ENCODE data around the gene LAD1. TPM values are rescaled to one million over a fixed set of nuclear protein-coding genes. Genes with fewer than 3 reads are reported as not detected.

LAD1 gene
- total and polyA plus RNA-seq, 2 of the 4 experiments (the other 2 are of a cell fraction), result under 0.01 to 0.07 TPM

GRCh38 chr1:201436969-201437368, 37.8 kb upstream of the LAD1 start:
- BruUV-seq (replicated peaks), result no TSS peak
- Histone ChIP-seq H2AK5ac (ENCODE audit: low read depth, low read length) (no peak overlapping the region), H4K91ac (ENCODE audit: insufficient read depth, low read depth, low read length) (no peak overlapping the region), H2BK120ac (ENCODE audit: low read depth, low read length) (no peak overlapping the region), H3K27ac (ENCODE audit: insufficient read depth, low read length) (no peak overlapping the region), H3K4me3 (ENCODE audit: insufficient read depth, low read depth, low read length) (no peak overlapping the region), H3K9me3 (ENCODE audit: control insufficient read depth, insufficient read depth, low read length) (no peaks in the 10 kb centered on the region; the same call in 1 of the 2 replicates), H3K18ac (ENCODE audit: low read depth, low read length) (no peak overlapping the region), H3K9me1 (ENCODE audit: insufficient read depth, low read length) (no peaks in the 10 kb centered on the region; the same call in 1 of the 2 replicates), H2BK5ac (ENCODE audit: low read depth, low read length, poor library complexity, severe bottlenecking) (no peak overlapping the region), H2AK9ac (replicated peaks; ENCODE audit: low read depth, low read length, poor library complexity) (no peak overlapping the region), H2BK20ac (ENCODE audit: low read depth, low read length) (no peak overlapping the region), H3K14ac (replicated peaks; ENCODE audit: low read depth, low read length) (no peak overlapping the region), H2AFZ (replicated peaks; ENCODE audit: low read length, poor library complexity) (no peak overlapping the region), H3K27me3 (ENCODE audit: control insufficient read depth, insufficient read depth, low read length) (no peaks in the 10 kb centered on the region), H3K4me2 (ENCODE audit: low read depth, low read length) (no peak overlapping the region), H4K20me1 (ENCODE audit: insufficient read depth, low read length) (no peaks in the 10 kb centered on the region), H3K79me1 (ENCODE audit: low read depth in 1 of 2, low read length in 2 of 2) (no peaks in the 10 kb centered on the region), H4K8ac (ENCODE audit: low read depth in 2 of 2, low read length in 2 of 2) (no peak overlapping the region), H2BK15ac (ENCODE audit: low read depth, low read length) (no peak overlapping the region), H3K4me1 (ENCODE audit: control insufficient read depth, insufficient read depth, low read length) (no peaks in the 10 kb centered on the region), H3K56ac (ENCODE audit: extremely low read depth, insufficient read depth, low read length) (no peak overlapping the region), H4K5ac (ENCODE audit: low read depth, low read length) (no peak overlapping the region), H3K36me3 (ENCODE audit: control insufficient read depth, insufficient read depth, low read length) (no peaks in the 10 kb centered on the region), H3K23ac (ENCODE audit: low read depth, low read length) (no peak overlapping the region), H3K9ac (ENCODE audit: low read depth, low read length) (no peak overlapping the region), H3K4ac (ENCODE audit: low read depth, low read length) (no peak overlapping the region)
- TF ChIP-seq RAD21 (IDR thresholded peaks at IDR 0.05; ENCODE audit: low read length) (no peak), BHLHE40 (IDR thresholded peaks at IDR 0.05; ENCODE audit: low read depth, low read length) (no peak), POLR2A (IDR thresholded peaks at IDR 0.05; ENCODE audit: low read depth, low read length) (no peak), MAFK (IDR thresholded peaks at IDR 0.05; ENCODE audit: low read depth, low read length) (no peak)
- in situ Hi-C loops (cut with MboI; ENCODE audit: low sequenced_read_pairs) (no loop called here), intact Hi-C loops (cut with micrococcal nuclease) (loop anchor here (5.0 kb wide), 1 partner anchor 45 kb away; no protein-coding TSS in a partner anchor), dilution Hi-C loops (cut with HindIII; ENCODE audit: low sequenced_read_pairs, unreplicated experiment) (no loop called here)
- ChIA-PET CTCF (interaction anchor here (0.6 to 2.0 kb wide), 2 partner anchors 77 to 156 kb away, joined by 3 to 22 read pairs; no protein-coding TSS in a partner anchor), POLR2A (ENCODE audit: unreplicated experiment) (no interaction called here)
- no CpG with 5 or more reads among the region's 3 CpGs for WGBS, 2 experiments (ENCODE audit: extremely low coverage in 2 of 2, insufficient read length in 1 of 2)
- DNase-seq (no peak), ATAC-seq (ENCODE audit: low read depth) (no peak)
